GM10266 (cell line): Measurements from ENCODE around the gene HP.

Experiments used
- DNase-seq: peaks from one replicate; pipeline ENCODE4 v3.0.0; 2012; ENCODE audit errors: extremely low spot score
- CTCF ChIP-seq: IDR thresholded peaks from 2 replicates; pipeline ENCODE4 v1.5.1; 2012; ENCODE audit warnings: mild to moderate bottlenecking, low read depth; ENCODE audit not compliant: control insufficient read depth, insufficient read depth; ENCODE audit errors: missing control alignments

HP gene

GRCh38 chr16:72094266-72094610, 39.9 kb downstream of the HP start:
- TF ChIP-seq CTCF: no peak
- no peak for DNase-seq

- no peak for TF ChIP-seq CTCF
- DNase-seq: no peak
Measured at GRCh38 chr16:72098936-72099335, 44.6 kb downstream of the HP start.

GRCh38 chr16:72099377-72099818, 45.1 kb downstream of the HP start:
- peak; percentile 60 for TF ChIP-seq CTCF
- peak; percentile 67 for DNase-seq

- no peak for TF ChIP-seq CTCF
- DNase-seq: no peak
Measured at GRCh38 chr16:72101195-72101594, 46.9 kb downstream of the HP start.

GRCh38 chr16:72104905-72105304, 50.6 kb downstream of the HP start:
- TF ChIP-seq CTCF: no peak
- DNase-seq: no peak

GRCh38 chr16:72105978-72106377, 51.7 kb downstream of the HP start:
- DNase-seq: no peak
- no peak for TF ChIP-seq CTCF

GRCh38 chr16:72107371-72107770, 53.1 kb downstream of the HP start:
- TF ChIP-seq CTCF: no peak
- no peak for DNase-seq
